Activated CD4-positive, alpha-beta T cell treated with anti-CD3 and anti-CD28 coated beads, Interleukin-2, amount 10 ng/mL, durations not matched to agents 24 days and 14 days (primary cell): ENCODE measurements around the gene LENEP. TPM values are rescaled to one million over a fixed set of nuclear protein-coding genes. Genes with fewer than 3 reads are reported as not detected.

Source experiments
- DNase-seq: peaks from one replicate; pipeline ENCODE4 v3.0.0; 2022
- H3K27ac Mint-ChIP-seq: one replicate; pipeline ENCODE4 v1.8.0; 2022; ENCODE audit warnings: mild to moderate bottlenecking, mixed read lengths
- H3K27me3 Mint-ChIP-seq: one replicate; pipeline ENCODE4 v1.8.0; 2022; ENCODE audit warnings: mixed read lengths
- H3K36me3 Mint-ChIP-seq: one replicate; pipeline ENCODE4 v1.8.0; 2022; ENCODE audit warnings: low read depth, mild to moderate bottlenecking, mixed read lengths
- H3K4me1 Mint-ChIP-seq: one replicate; pipeline ENCODE4 v1.8.0; 2021; ENCODE audit warnings: mixed read lengths
- H3K4me3 Mint-ChIP-seq: one replicate; pipeline ENCODE4 v1.8.0; 2022; ENCODE audit warnings: mild to moderate bottlenecking, moderate library complexity, mixed read lengths
- H3K9me3 Mint-ChIP-seq: one replicate; pipeline ENCODE4 v1.8.0; 2021; ENCODE audit warnings: mixed read lengths
- intact Hi-C: fragments of 100-400 bp; cut with micrococcal nuclease; formaldehyde crosslinking; loops from one replicate; pipeline ENCODE4 v1.15.1; 2023
- total RNA-seq: library from RNA; stranded (reverse); gene quantifications from 2 replicates; pipeline ENCODE4 v1.2.3, GENCODE V29; 2022

Gene LENEP
- total RNA-seq, 1 donor from 2014 or later, result 0.79 TPM

DNA sequence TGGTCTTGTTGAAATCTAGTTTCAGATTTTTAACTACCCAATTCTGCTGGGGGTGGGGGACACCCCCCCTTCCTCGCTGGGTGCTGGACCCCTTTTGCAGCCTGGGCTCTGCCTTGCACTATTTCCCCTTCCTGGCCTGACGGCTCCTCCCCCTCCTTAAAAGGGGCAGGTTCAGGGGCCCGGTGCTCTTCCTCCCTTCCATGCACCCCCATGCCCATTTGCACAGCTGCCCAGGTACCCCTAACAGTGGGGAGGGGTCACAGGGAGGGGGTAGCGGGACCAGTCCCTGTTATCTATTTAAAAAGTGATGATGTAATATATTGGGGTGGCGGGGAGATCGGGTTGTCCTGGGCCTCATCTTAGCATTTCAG, 24.5 kb downstream of the LENEP start:
- Mint-ChIP-seq H3K27me3 (no peaks in the 10 kb centered on the region), H3K27ac (no peak overlapping the region), H3K9me3 (no peaks in the 10 kb centered on the region), H3K36me3 (peaks cover 59% of the 10 kb centered on the region), H3K4me1 (peaks cover 48% of the 10 kb centered on the region), H3K4me3 (peak overlapping the region; percentile 78)
- no peak for DNase-seq
- intact Hi-C loops, result loop anchor here (1.0 to 2.0 kb wide), 8 partner anchors 9 to 82 kb away; partner anchors contain the start of genes CKS1B, PMVK and PYGO2

DNA sequence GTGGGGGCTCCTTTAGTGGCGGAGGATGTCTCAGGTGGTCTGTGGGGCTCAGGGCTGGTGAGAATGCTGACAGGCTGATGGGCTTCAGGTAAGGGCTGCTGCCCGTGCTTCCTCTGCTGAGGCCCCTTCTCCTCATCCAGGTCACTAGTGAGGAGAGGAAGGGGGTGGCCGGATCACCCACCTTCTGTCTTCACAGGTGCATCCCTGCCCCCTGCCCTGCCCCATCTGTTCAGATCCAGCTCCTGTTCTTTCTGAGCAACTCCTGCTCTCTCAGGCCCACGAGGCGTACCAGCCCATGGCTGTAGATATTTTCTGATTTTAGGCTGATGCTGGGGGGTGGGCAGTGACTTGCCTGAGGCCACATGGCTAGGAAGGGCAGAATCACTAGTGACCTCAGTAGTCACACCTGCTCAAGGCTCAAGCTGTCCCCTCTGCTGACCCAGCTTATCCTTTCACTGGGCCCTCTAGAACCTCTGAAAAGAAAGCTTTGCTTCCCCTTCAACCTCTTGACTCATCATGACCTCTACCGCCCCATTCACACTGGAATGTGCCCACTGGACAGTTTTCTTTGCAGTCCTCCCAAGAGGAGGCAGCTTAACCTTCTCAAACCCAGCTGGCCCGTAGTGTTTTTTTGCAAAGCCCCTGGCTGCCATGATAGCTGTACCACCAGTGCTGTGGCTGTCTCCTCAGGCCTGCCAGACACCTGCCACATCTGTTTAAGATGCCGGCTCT, 25.4 kb downstream of the LENEP start:
- H3K4me3 Mint-ChIP-seq, result no peak overlapping the region
- peak overlapping the region; percentile 48 for H3K27ac Mint-ChIP-seq
- intact Hi-C loops, result no loop called here
- no peak for DNase-seq
- H3K36me3 Mint-ChIP-seq, result peaks cover 53% of the 10 kb centered on the region
- no peaks in the 10 kb centered on the region for H3K9me3 Mint-ChIP-seq
- no peaks in the 10 kb centered on the region for H3K27me3 Mint-ChIP-seq
- H3K4me1 Mint-ChIP-seq, result peaks cover 41% of the 10 kb centered on the region

GRCh38 chr1:155019377-155020245, 26.2 kb downstream of the LENEP start:
- no peak overlapping the region for H3K4me3 Mint-ChIP-seq
- H3K27me3 Mint-ChIP-seq, result no peaks in the 10 kb centered on the region
- H3K4me1 Mint-ChIP-seq, result peaks cover 35% of the 10 kb centered on the region
- intact Hi-C loops, result no loop called here
- H3K9me3 Mint-ChIP-seq, result no peaks in the 10 kb centered on the region
- DNase-seq, result no peak
- H3K27ac Mint-ChIP-seq, result peak overlapping the region; percentile 48
- H3K36me3 Mint-ChIP-seq, result peaks cover 45% of the 10 kb centered on the region

DNA sequence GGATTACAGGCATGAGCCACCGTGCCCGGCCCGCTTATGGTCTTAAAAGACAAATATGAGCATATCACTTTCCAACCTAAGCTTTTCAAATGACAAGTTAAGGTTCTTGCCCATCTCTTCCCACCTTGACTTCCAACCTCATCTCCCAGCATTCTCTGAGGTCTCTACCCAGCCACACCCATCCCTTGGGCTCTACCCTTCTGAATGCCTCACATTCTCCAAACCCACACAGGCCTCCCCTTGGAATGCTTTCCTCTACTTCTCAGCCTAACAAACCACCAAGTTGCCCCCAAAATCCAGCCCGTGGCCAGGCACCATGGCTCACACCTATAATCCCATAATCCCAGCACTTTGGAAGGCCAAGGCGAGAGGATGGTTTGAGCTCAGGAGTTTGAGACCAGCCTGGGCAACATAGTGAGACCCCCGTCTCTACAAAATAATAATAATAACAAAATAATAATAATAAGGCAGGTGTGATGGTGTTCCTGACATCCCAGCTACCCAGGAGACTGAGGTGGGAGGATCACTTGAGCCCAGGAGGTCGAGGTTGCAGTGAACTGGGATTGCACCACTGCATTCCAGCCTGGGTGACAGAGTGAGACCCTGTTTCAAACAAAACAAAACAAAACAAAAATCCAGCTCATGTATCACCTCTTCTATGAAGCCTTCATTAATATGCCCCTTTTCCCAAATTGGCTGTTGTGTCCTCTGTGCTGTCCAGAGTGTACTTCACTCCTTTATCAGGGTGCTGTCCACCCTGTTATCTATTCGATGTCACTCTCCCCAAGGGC, 28.9 kb downstream of the LENEP start:
- Mint-ChIP-seq H3K27me3 (no peaks in the 10 kb centered on the region), H3K4me1 (peaks cover 19% of the 10 kb centered on the region), H3K9me3 (no peaks in the 10 kb centered on the region), H3K27ac (peak overlapping the region; percentile 60), H3K4me3 (no peak overlapping the region), H3K36me3 (peaks cover 29% of the 10 kb centered on the region)
- no peak for DNase-seq
- intact Hi-C loops, result no loop called here

GRCh38 chr1:155022927-155023236, 29.5 kb downstream of the LENEP start:
- H3K4me3 Mint-ChIP-seq, result no peak overlapping the region
- H3K27ac Mint-ChIP-seq, result peak overlapping the region; percentile 60
- no peak for DNase-seq

DNA sequence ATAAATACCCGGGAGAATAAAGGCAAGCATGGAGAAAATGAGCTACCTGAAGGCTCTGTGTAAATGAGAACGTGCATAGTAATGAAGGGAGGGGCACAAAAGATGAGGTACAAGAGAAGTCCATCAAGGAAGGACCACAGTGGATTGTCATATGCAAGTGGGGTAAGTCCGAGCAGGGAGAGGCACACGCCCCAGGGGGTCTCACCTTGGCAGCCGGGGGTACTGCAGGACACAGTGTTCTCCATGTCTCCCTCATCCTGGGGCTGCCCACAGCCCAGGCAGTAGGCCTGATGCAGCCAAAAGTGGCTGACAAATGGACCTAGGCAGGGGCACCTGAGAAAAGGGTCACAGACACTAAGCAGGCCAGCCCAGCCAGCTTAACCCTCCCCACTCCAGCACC, 30.2 kb downstream of the LENEP start:
- Mint-ChIP-seq H3K4me1 (peaks cover 19% of the 10 kb centered on the region), H3K36me3 (peaks cover 23% of the 10 kb centered on the region), H3K27ac (no peak overlapping the region), H3K27me3 (no peaks in the 10 kb centered on the region), H3K4me3 (no peak overlapping the region), H3K9me3 (no peaks in the 10 kb centered on the region)
- DNase-seq, result no peak
- intact Hi-C loops, result no loop called here

More at GRCh38 chr1:155022927-155023236, 29.5 kb downstream of the LENEP start:
- intact Hi-C loops, result no loop called here
- Mint-ChIP-seq H3K27me3 (no peaks in the 10 kb centered on the region), H3K4me1 (peaks cover 19% of the 10 kb centered on the region), H3K9me3 (no peaks in the 10 kb centered on the region), H3K36me3 (peaks cover 25% of the 10 kb centered on the region)

DNA sequence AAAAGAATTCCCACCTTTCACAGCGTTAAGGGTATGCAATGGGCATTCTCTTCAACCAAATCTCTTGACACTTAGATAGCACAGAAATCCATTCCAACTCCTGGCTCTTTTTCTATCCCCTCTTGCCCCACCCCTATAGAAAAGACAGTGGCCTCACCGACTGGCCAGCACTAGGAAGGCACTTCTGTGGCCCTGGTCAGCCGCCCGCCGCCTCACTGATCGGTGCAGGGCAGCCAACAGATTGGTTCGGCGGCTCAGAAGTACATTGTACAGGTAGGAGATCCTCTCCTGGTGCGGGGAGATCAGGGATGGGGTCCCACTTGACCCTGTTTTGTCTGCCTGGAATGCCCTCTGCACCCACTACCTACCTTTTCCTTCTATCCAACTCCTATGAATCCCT, 30.9 kb downstream of the LENEP start:
- no peak overlapping the region for H3K27ac Mint-ChIP-seq
- peaks cover 2% of the 10 kb centered on the region for H3K27me3 Mint-ChIP-seq
- H3K4me1 Mint-ChIP-seq, result peaks cover 14% of the 10 kb centered on the region

GRCh38 chr1:155026154-155026553, 32.8 kb downstream of the LENEP start:
- H3K27ac Mint-ChIP-seq, result no peak overlapping the region
- peaks cover 2% of the 10 kb centered on the region for H3K27me3 Mint-ChIP-seq
- no peaks in the 10 kb centered on the region for H3K9me3 Mint-ChIP-seq
- H3K36me3 Mint-ChIP-seq, result peaks cover 6% of the 10 kb centered on the region
- no peak overlapping the region for H3K4me3 Mint-ChIP-seq
- DNase-seq, result no peak
- intact Hi-C loops, result no loop called here
- H3K4me1 Mint-ChIP-seq, result peaks cover 5% of the 10 kb centered on the region

More for the DNA sequence above, 30.9 kb downstream of the LENEP start:
- intact Hi-C loops, result no loop called here
- H3K36me3 Mint-ChIP-seq, result peaks cover 17% of the 10 kb centered on the region
- no peaks in the 10 kb centered on the region for H3K9me3 Mint-ChIP-seq
- H3K4me3 Mint-ChIP-seq, result no peak overlapping the region
- DNase-seq, result no peak

- Mint-ChIP-seq H3K4me3 (no peak overlapping the region), H3K27me3 (peaks cover 2% of the 10 kb centered on the region)
These were observed 33.2 kb downstream of the LENEP start for GRCh38 chr1:155026588-155026987.

GRCh38 chr1:155029513-155030242, 36.3 kb downstream of the LENEP start:
- Mint-ChIP-seq H3K9me3 (no peaks in the 10 kb centered on the region), H3K4me1 (no peaks in the 10 kb centered on the region), H3K27me3 (peaks cover 3% of the 10 kb centered on the region), H3K27ac (no peak overlapping the region), H3K4me3 (no peak overlapping the region), H3K36me3 (no peaks in the 10 kb centered on the region)
- no peak for DNase-seq
- intact Hi-C loops, result no loop called here

More at GRCh38 chr1:155026588-155026987, 33.2 kb downstream of the LENEP start:
- Mint-ChIP-seq H3K27ac (no peak overlapping the region), H3K4me1 (peaks cover 3% of the 10 kb centered on the region), H3K9me3 (no peaks in the 10 kb centered on the region), H3K36me3 (peaks cover 5% of the 10 kb centered on the region)
- DNase-seq, result no peak
- intact Hi-C loops, result no loop called here

DNA sequence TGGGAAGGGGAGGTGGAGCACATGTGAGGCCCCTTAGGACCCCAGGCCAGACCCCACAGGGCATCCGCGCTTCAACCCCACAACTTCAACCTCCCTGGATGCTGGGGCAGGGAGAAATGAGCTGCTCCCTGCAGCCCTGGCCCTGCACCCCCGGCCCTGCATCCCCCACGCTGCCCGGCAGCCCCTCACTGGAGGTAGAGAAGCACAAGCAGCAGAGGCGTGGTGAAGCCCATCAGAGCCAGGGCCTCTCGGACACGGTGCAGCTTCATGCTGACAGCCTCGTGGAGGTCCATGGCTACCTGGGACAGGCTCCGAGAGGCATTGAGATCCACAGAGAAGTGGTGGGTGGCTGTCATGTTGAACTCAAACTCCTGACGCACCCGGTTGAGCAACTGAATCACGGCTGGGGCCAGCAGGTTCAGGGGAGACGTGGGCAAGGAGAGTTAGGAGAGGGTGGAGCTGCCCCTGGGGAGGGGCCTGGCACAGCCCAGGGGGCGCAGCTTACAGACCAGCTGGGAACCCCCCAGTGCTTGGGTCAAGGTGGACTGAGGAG, 36.9 kb downstream of the LENEP start:
- H3K4me1 Mint-ChIP-seq, result no peaks in the 10 kb centered on the region

DNA sequence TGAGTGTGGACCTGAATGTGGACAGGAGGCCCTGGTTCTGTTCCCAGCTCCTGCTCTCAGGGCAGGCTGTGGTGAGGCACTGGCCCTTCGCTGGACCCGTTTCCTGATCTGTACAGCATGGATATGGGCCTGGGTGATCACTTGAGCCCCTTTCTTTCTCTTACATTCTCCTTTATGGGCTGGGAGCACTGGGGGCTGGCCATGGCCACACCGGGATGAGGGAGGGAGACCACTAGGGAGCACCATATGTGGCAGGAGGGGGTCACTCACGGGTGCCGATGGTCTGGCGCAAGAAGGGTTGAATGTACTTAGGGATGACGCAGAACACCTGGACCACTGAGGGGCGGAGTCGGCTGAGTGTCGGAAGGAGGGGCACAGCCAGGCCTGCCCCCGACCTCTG, 37.5 kb downstream of the LENEP start:
- H3K9me3 Mint-ChIP-seq, result no peaks in the 10 kb centered on the region
- intact Hi-C loops, result no loop called here

More for the DNA sequence above, 36.9 kb downstream of the LENEP start:
- Mint-ChIP-seq H3K27ac (no peak overlapping the region), H3K9me3 (no peaks in the 10 kb centered on the region), H3K27me3 (peaks cover 5% of the 10 kb centered on the region), H3K36me3 (no peaks in the 10 kb centered on the region), H3K4me3 (no peak overlapping the region)
- DNase-seq, result no peak
- intact Hi-C loops, result no loop called here

GRCh38 chr1:155032886-155033285, 39.5 kb downstream of the LENEP start:
- H3K4me1 Mint-ChIP-seq, result no peaks in the 10 kb centered on the region
- H3K4me3 Mint-ChIP-seq, result no peak overlapping the region
- DNase-seq, result no peak
- intact Hi-C loops, result no loop called here
- no peak overlapping the region for H3K27ac Mint-ChIP-seq
- H3K36me3 Mint-ChIP-seq, result no peaks in the 10 kb centered on the region
- H3K9me3 Mint-ChIP-seq, result no peaks in the 10 kb centered on the region
- H3K27me3 Mint-ChIP-seq, result peaks cover 11% of the 10 kb centered on the region

More for the DNA sequence above, 37.5 kb downstream of the LENEP start:
- Mint-ChIP-seq H3K4me3 (no peak overlapping the region), H3K36me3 (no peaks in the 10 kb centered on the region), H3K4me1 (no peaks in the 10 kb centered on the region), H3K27ac (no peak overlapping the region), H3K27me3 (peaks cover 5% of the 10 kb centered on the region)
- DNase-seq, result no peak
